HepG2 (cell line): ENCODE results near the gene SLC16A4. TPM values are rescaled to one million over a fixed set of nuclear protein-coding genes. Genes with fewer than 3 reads are reported as not detected.

Experiments
- CHCHD3 ChIP-seq: sonication (generic); formaldehyde crosslinking; IDR thresholded peaks from 2 replicates; pipeline ENCODE4 v1.8.0; 2022; ENCODE audit warnings: mild to moderate bottlenecking, missing genetic modification reagents, moderate library complexity
- HMG20A ChIP-seq: IDR thresholded peaks from 2 replicates; pipeline ENCODE4 v1.6.1; 2016; ENCODE audit warnings: borderline replicate concordance
- HNRNPLL ChIP-seq: fragments of 200-400 bp; formaldehyde crosslinking; IDR thresholded peaks from 2 replicates; pipeline ENCODE4 v1.6.1; 2017; ENCODE audit warnings: mild to moderate bottlenecking, low read depth, low read length; ENCODE audit not compliant: poor library complexity, severe bottlenecking
- REST ChIP-seq, 2 experiments: IDR thresholded peaks; 2 replicates each; pipeline ENCODE4 v1.6.1; 2011 to 2012; ENCODE audit warnings: low read length in 2 of 2, borderline replicate concordance in 1 of 2, low read depth in 1 of 2, mild to moderate bottlenecking in 1 of 2, moderate library complexity in 1 of 2
- ZNF317 ChIP-seq: sonication (generic); formaldehyde crosslinking; IDR thresholded peaks from 2 replicates; pipeline ENCODE4 v1.5.0; 2020; ENCODE audit warnings: mild to moderate bottlenecking, missing genetic modification reagents
- ZNF646 ChIP-seq: sonication (generic); formaldehyde crosslinking; IDR thresholded peaks from 2 replicates; pipeline ENCODE4 v1.9.0; 2021; ENCODE audit warnings: mild to moderate bottlenecking, missing genetic modification reagents
- ZNF850 ChIP-seq: sonication (generic); formaldehyde crosslinking; conservative IDR thresholded peaks from 2 replicates; pipeline ENCODE4 v1.9.0; 2021; ENCODE audit warnings: mild to moderate bottlenecking, missing genetic modification reagents
- ZSCAN31 ChIP-seq: sonication (generic); formaldehyde crosslinking; IDR thresholded peaks from 2 replicates; pipeline ENCODE4 v1.5.0; 2020; ENCODE audit warnings: low read depth, mild to moderate bottlenecking, missing genetic modification reagents
- polyA plus RNA-seq, 8 experiments: library from polyadenylated mRNA; depleted of rRNA in 3 of 8; stranded (reverse) in 7 of 8; unstranded in 1 of 8; fragments of >200 nt; fragmentation: Illumina TruSeq in 4 of 8; extraction: Trizol in 4 of 8; gene quantifications; 2 replicates each; pipeline versions ENCODE4 v1.2.1 to v1.2.3, GENCODE V29; 2011 to 2016; ENCODE audit warnings: low read depth in 4 of 8, missing spikeins in 1 of 8, mixed read lengths in 1 of 8; ENCODE audit not compliant: insufficient read depth in 1 of 8
- total RNA-seq, 5 experiments: library from RNA; depleted of rRNA; stranded (reverse); fragments of >200 nt; fragmentation: Illumina TruSeq; extraction: Trizol; gene quantifications; 2 replicates each; pipeline ENCODE4 v1.2.3, GENCODE V29; 2016; ENCODE audit warnings: low read depth in 1 of 5
- TF ChIP-seq, protein P1 (sequence below): sonication (generic); formaldehyde crosslinking; IDR thresholded peaks from 2 replicates; pipeline ENCODE4 v1.8.1; 2023; ENCODE audit warnings: missing genetic modification reagents, inconsistent platforms, borderline replicate concordance

SLC16A4 gene
- total and polyA plus RNA-seq, 2 of the 13 experiments (the other 11 are each of a cell fraction or from before 2014, with no cell fraction given) = 1.1 to 1.5 TPM

DNA sequence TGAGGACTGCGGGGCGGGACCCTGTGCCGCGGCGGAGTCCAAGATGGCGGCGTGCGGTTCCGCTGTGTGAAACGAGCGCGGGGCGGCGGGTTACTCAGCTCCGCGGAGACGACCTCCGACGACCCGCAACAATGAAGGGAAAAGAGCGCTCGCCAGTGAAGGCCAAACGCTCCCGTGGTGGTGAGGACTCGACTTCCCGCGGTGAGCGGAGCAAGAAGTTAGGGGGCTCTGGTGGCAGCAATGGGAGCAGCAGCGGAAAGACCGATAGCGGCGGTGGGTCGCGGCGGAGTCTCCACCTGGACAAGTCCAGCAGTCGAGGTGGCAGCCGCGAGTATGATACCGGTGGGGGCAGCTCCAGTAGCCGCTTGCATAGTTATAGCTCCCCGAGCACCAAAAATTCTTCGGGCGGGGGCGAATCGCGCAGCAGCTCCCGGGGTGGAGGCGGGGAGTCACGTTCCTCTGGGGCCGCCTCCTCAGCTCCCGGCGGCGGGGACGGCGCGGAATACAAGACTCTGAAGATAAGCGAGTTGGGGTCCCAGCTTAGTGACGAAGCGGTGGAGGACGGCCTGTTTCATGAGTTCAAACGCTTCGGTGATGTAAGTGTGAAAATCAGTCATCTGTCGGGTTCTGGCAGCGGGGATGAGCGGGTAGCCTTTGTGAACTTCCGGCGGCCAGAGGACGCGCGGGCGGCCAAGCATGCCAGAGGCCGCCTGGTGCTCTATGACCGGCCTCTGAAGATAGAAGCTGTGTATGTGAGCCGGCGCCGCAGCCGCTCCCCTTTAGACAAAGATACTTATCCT, 51.2 kb downstream of the SLC16A4 start (continued):
- TF ChIP-seq ZNF646 (no peak), ZNF317 (CRISPR knock-in tag) (0 out of 2 replicates have a peak, but pooled peaks have one; percentile 17), REST (IDR thresholded peaks at IDR 0.05; ENCODE audit: borderline replicate concordance in 1 of 2, low read depth in 1 of 2, low read length in 2 of 2) (peak in 1 of 2 experiments; percentile 71; a peak in 1 of 4 replicates), HNRNPLL (peak; percentile 59), ZNF850 (CRISPR knock-in tag) (no peak), ZSCAN31 (CRISPR knock-in tag) (peak; percentile 73), HMG20A (CRISPR knock-in tag) (no peak), CHCHD3 (CRISPR knock-in tag) (no peak)
- TF ChIP-seq, protein P1, sequence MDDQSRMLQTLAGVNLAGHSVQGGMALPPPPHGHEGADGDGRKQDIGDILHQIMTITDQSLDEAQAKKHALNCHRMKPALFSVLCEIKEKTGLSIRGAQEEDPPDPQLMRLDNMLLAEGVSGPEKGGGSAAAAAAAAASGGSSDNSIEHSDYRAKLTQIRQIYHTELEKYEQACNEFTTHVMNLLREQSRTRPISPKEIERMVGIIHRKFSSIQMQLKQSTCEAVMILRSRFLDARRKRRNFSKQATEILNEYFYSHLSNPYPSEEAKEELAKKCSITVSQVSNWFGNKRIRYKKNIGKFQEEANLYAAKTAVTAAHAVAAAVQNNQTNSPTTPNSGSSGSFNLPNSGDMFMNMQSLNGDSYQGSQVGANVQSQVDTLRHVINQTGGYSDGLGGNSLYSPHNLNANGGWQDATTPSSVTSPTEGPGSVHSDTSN (CRISPR knock-in tag) = no peak
